COLO829 (cell line): ENCODE results near the gene MTUS2.

Experiments
- DNase-seq: peaks from one replicate; pipeline ENCODE4 v3.0.0; 2012; ENCODE audit warnings: low spot score

MTUS2 gene

GRCh38 chr13:29550430-29550988 is 730.4 kb downstream of the MTUS2 start:
- no peak for DNase-seq

GRCh38 chr13:29551214-29551613 is 731.1 kb downstream of the MTUS2 start:
- no peak for DNase-seq
